Thyroid gland (tissue), 4 donors: ENCODE measurements around the gene AKAP6. TPM values are rescaled to one million over a fixed set of nuclear protein-coding genes. Genes with fewer than 3 reads are reported as not detected.

Source experiments
- DNase-seq, 2 donors: peaks; one replicate each; pipeline ENCODE4 v3.0.0-alpha.2; 2019
- H3K27ac ChIP-seq, 3 donors: fragments of 200-600 bp; sonication (generic); 1 replicate in 2 of 3; 2 replicates in 1 of 3; pipeline ENCODE4 v1.5.1; 2016 to 2019; ENCODE audit warnings: mild to moderate bottlenecking in 1 of 3, moderate library complexity in 1 of 3
- H3K27me3 ChIP-seq: fragments of 200-600 bp; sonication (generic); one replicate; pipeline ENCODE4 v1.5.1; 2019
- H3K36me3 ChIP-seq, 2 donors: fragments of 200-600 bp; sonication (generic); one replicate each; pipeline ENCODE4 v1.5.1; 2016 to 2019
- H3K4me1 ChIP-seq, 2 donors: fragments of 200-600 bp; sonication (generic); one replicate each; pipeline ENCODE4 v1.5.1; 2017 to 2019
- H3K4me3 ChIP-seq, 3 donors: fragments of 200-600 bp; sonication (generic); replicated peaks in 1 of 3; 1 replicate in 2 of 3; 2 replicates in 1 of 3; pipeline ENCODE4 v1.5.1; 2016; ENCODE audit warnings: mild to moderate bottlenecking in 1 of 3
- H3K9me3 ChIP-seq: fragments of 200-600 bp; sonication (generic); one replicate; pipeline ENCODE4 v1.5.1; 2017
- POLR2A ChIP-seq, 2 donors: fragments of 450-650 bp; IDR thresholded peaks; one replicate each; pipeline ENCODE4 v1.6.1; 2017; ENCODE audit warnings: antibody characterized with exemption in 2 of 2, mild to moderate bottlenecking in 2 of 2, moderate library complexity in 1 of 2
- WGBS, 2 donors: methylation state at CpG; one replicate each; pipeline ENCODE4 v1.1.5; 2017; 5-methylcytosine and 5-hydroxymethylcytosine counted together
- intact Hi-C: fragments of 100-400 bp; cut with DNase I; formaldehyde crosslinking; loops from one replicate; pipeline ENCODE4 v1.15.1; 2023
- total RNA-seq, 4 donors: library from RNA; depleted of rRNA; stranded (reverse); fragments of >200 nt; gene quantifications; one replicate each; pipeline ENCODE4 v1.2.3, GENCODE V29; 2016
- TF ChIP-seq, protein P1 (sequence below), 6 experiments: fragments of 200-600 bp in 3 of 6; fragments of 450-650 bp in 3 of 6; sonication (generic) in 3 of 6; IDR thresholded peaks; one replicate each; pipeline ENCODE4 v1.5.1; 2016 to 2019; ENCODE audit warnings: antibody characterized with exemption in 6 of 6, mild to moderate bottlenecking in 2 of 6, inconsistent platforms in 1 of 6, moderate library complexity in 1 of 6

The AKAP6 gene
- total RNA-seq, 4 donors from 2014 or later = 13.0 to 34.5 (median 22.7) TPM

- Histone ChIP-seq H3K9me3 (no peaks in the 10 kb centered on the region), H3K4me1 (no peaks in the 10 kb centered on the region), H3K27me3 (no peaks in the 10 kb centered on the region), H3K4me3 (no peak overlapping the region), H3K27ac (no peak overlapping the region), H3K36me3 (no peaks in the 10 kb centered on the region)
- TF ChIP-seq POLR2A (IDR thresholded peaks at IDR 0.05) = no peak
- TF ChIP-seq, protein P1, sequence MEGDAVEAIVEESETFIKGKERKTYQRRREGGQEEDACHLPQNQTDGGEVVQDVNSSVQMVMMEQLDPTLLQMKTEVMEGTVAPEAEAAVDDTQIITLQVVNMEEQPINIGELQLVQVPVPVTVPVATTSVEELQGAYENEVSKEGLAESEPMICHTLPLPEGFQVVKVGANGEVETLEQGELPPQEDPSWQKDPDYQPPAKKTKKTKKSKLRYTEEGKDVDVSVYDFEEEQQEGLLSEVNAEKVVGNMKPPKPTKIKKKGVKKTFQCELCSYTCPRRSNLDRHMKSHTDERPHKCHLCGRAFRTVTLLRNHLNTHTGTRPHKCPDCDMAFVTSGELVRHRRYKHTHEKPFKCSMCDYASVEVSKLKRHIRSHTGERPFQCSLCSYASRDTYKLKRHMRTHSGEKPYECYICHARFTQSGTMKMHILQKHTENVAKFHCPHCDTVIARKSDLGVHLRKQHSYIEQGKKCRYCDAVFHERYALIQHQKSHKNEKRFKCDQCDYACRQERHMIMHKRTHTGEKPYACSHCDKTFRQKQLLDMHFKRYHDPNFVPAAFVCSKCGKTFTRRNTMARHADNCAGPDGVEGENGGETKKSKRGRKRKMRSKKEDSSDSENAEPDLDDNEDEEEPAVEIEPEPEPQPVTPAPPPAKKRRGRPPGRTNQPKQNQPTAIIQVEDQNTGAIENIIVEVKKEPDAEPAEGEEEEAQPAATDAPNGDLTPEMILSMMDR (IDR thresholded peaks at IDR 0.05) = no peak
- no peak for DNase-seq
- intact Hi-C loops = no loop called here
- WGBS, 2 donors = 97% methylated on average over 2 of the region's 2 CpGs
These were observed 74.6 kb downstream of the AKAP6 start for GRCh38 chr14:32403688-32404087.

DNA sequence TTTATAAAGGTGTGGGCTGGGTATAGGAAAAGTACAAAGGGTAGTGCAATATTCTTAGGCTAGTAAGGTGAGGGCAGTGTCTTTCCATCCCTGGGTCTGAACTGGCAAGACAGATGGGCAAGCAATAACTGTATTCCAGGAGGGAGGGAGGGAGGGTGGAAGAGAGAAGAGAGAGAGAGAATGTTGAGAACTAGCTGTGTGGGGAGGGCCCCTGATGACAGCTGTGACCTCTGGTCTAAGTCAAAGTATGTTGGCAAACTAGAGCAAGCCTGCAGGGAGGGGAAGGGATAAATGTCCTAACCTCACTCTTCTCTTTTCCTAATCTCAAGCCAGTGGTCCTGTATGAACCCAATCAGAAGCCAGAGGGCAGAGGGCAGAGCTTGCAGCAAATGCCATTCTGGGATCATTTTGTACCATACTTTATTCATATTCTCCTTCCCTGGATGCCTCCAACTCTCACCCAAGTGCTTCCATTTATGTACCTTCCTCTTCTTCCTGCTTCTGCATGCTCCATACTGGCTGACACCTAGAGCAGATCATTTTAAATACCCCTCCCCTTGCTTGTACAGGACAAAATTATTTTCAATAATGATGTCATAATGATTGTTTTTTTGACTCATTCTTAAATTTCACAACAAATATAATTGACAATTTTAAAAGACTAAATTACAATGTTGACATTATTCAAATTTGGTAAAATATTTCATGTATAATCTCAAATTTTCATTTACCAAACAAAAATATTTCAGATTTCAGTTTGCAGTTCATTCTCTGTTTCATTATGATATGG lies 75.9 kb downstream of the AKAP6 start:
- H3K4me1 ChIP-seq = peaks cover 0 to 3% of the 10 kb centered on the region in 2 donors
- no peaks in the 10 kb centered on the region for H3K9me3 ChIP-seq
- H3K4me3 ChIP-seq = no peak overlapping the region
- no peak overlapping the region for H3K27ac ChIP-seq
- DNase-seq = no peak
- intact Hi-C loops = no loop called here
- H3K27me3 ChIP-seq = no peaks in the 10 kb centered on the region
- no peaks in the 10 kb centered on the region for H3K36me3 ChIP-seq
- TF ChIP-seq POLR2A (IDR thresholded peaks at IDR 0.05) = no peak
- TF ChIP-seq, protein P1 (IDR thresholded peaks at IDR 0.05) = no peak

DNA sequence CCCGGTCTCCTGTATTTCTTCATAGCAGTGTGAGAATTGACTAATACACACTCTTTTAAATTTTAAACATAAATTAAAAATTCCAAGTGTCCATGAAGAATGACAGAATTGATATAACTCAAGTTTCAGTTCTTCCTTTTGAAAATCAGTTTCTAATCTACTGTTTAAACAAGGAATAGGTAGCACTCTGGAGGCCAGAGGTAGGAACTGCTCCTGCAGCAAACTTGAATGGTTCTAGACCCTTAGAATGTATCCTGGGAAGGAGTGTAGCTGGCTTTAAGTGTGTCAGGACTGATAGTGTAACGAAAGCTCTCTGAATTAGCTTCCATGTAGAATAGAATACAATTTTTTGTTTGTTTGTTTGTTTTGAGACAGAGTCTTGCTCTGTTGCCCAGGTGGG lies 76.8 kb downstream of the AKAP6 start:
- Histone ChIP-seq H3K36me3 (no peaks in the 10 kb centered on the region), H3K27me3 (no peaks in the 10 kb centered on the region), H3K9me3 (no peaks in the 10 kb centered on the region), H3K4me1 (peaks cover 0 to 3% of the 10 kb centered on the region in 2 donors), H3K27ac (no peak overlapping the region), H3K4me3 (no peak overlapping the region)
- 89 to 97% methylated on average over 2 of the region's 2 CpGs for WGBS, 2 donors
- intact Hi-C loops = no loop called here
- no peak for DNase-seq
- no peak for TF ChIP-seq POLR2A (IDR thresholded peaks at IDR 0.05)
- TF ChIP-seq, protein P1 (IDR thresholded peaks at IDR 0.05) = no peak

DNA sequence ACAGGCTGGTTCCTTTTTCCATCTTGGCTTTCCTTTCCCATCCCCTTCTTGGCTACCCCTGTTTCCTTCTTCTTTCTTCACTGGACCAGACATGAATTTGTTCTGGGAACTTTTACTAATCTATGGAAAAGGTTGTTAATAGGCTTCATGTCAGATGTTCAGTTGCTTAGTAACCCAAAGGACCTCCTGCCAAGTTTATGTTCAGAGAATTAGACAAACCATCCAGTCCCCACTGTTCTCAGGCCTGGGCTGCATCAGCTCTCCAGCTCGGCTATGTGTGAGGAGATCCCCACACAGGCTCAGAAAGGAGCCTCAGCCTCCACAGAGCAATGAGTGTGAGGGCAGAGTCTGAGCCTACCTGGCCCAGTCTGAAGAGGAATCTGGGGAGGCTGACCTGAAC lies 78.0 kb downstream of the AKAP6 start:
- no peak for DNase-seq

DNA sequence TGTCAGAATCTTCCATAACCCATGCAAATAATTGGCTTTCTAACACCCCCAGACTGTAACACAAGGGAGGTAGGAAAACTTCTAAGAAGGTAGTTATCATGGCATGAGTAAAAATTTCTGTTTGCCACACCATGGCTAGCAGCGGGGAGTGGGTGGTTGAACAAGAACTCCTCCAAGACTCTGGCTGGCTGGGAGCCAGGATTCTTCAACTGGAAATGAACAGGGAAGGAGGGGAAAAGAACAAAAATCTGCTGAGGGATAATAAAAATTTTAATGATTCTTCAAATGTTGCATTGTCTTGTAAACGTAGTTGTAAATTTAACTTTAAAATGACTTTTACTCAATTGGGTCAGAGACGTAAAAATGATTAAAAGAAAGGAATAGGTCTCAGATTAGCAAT lies 78.9 kb downstream of the AKAP6 start:
- Histone ChIP-seq H3K27ac (no peak overlapping the region), H3K4me1 (peaks cover 0 to 3% of the 10 kb centered on the region in 2 donors)
- intact Hi-C loops = no loop called here

More for the DNA sequence above, 78.0 kb downstream of the AKAP6 start:
- no peak overlapping the region for H3K27ac ChIP-seq
- 75 to 100% methylated on average over 1 of the region's 1 CpG for WGBS, 2 donors
- H3K36me3 ChIP-seq = no peaks in the 10 kb centered on the region
- H3K4me1 ChIP-seq = peaks cover 0 to 3% of the 10 kb centered on the region in 2 donors
- H3K4me3 ChIP-seq = no peak overlapping the region
- TF ChIP-seq POLR2A (IDR thresholded peaks at IDR 0.05) = no peak
- TF ChIP-seq, protein P1 (IDR thresholded peaks at IDR 0.05) = no peak
- no peaks in the 10 kb centered on the region for H3K27me3 ChIP-seq
- intact Hi-C loops = no loop called here
- no peaks in the 10 kb centered on the region for H3K9me3 ChIP-seq

More for the DNA sequence above, 78.9 kb downstream of the AKAP6 start:
- no peaks in the 10 kb centered on the region for H3K36me3 ChIP-seq
- no peaks in the 10 kb centered on the region for H3K27me3 ChIP-seq
- no peak overlapping the region for H3K4me3 ChIP-seq
- 36 to 42% methylated on average over 3 of the region's 3 CpGs for WGBS, 2 donors
- DNase-seq = peak; percentile 88 to 91
- H3K9me3 ChIP-seq = no peaks in the 10 kb centered on the region
- no peak for TF ChIP-seq POLR2A (IDR thresholded peaks at IDR 0.05)
- TF ChIP-seq, protein P1 (IDR thresholded peaks at IDR 0.05) = no peak
